Coronary artery (tissue), 2 donors: ENCODE measurements around the gene XXYLT1.

Experiments used
- DNase-seq: peaks from one replicate; pipeline ENCODE4 v3.0.0-alpha.2; 2017; ENCODE audit warnings: low spot score
- H3K27ac ChIP-seq, 2 donors: fragments of 200-600 bp; sonication (generic); one replicate each; pipeline ENCODE4 v1.5.1; 2016 to 2019
- H3K4me3 ChIP-seq: fragments of 200-600 bp; sonication (generic); 2 replicates; pipeline ENCODE4 v1.5.1; 2016; ENCODE audit warnings: mild to moderate bottlenecking, moderate library complexity
- CTCF ChIP-seq: fragments of 200-600 bp; sonication (generic); IDR thresholded peaks from one replicate; pipeline ENCODE4 v1.5.1; 2019; ENCODE audit warnings: antibody characterized with exemption

The XXYLT1 gene

GRCh38 chr3:195106418-195106906 lies 164.5 kb downstream of the XXYLT1 start:
- no peak for DNase-seq
- Histone ChIP-seq H3K27ac (no peak overlapping the region), H3K4me3 (peak overlapping the region; percentile 59)
- peak; percentile 99 for TF ChIP-seq CTCF

GRCh38 chr3:195105841-195106417 lies 165.0 kb downstream of the XXYLT1 start:
- H3K4me3 ChIP-seq, result peak overlapping the region; percentile 59
- no peak overlapping the region for H3K27ac ChIP-seq

GRCh38 chr3:195105389-195105788 lies 165.6 kb downstream of the XXYLT1 start:
- Histone ChIP-seq H3K27ac (no peak overlapping the region), H3K4me3 (no peak overlapping the region)
- TF ChIP-seq CTCF, result no peak
- no peak for DNase-seq

More at GRCh38 chr3:195105841-195106417, 165.0 kb downstream of the XXYLT1 start:
- no peak for TF ChIP-seq CTCF
- no peak for DNase-seq

- Histone ChIP-seq H3K4me3 (no peak overlapping the region), H3K27ac (no peak overlapping the region)
- DNase-seq, result no peak
- no peak for TF ChIP-seq CTCF
These were observed 166.6 kb downstream of the XXYLT1 start for GRCh38 chr3:195104340-195104739.

- no peak overlapping the region for H3K4me3 ChIP-seq
- no peak for TF ChIP-seq CTCF
- no peak for DNase-seq
- no peak overlapping the region for H3K27ac ChIP-seq
These were observed 167.3 kb downstream of the XXYLT1 start for GRCh38 chr3:195103623-195104022.

GRCh38 chr3:195102609-195103467 lies 168.1 kb downstream of the XXYLT1 start:
- peak overlapping the region in 1 of 2 donors; percentile 3 for H3K27ac ChIP-seq
- H3K4me3 ChIP-seq, result no peak overlapping the region
- DNase-seq, result no peak
- TF ChIP-seq CTCF, result no peak
